HG02943 (cell line): ENCODE results near the gene USH2A.

ENCODE experiments used
- ATAC-seq: cut with Tn5 transposase; IDR thresholded peaks from one replicate; pipeline ENCODE4 v1.9.1; 2021; ENCODE audit warnings: mild to moderate bottlenecking, low read depth, moderate library complexity; ENCODE audit not compliant: unreplicated experiment

Gene USH2A

GRCh38 chr1:216210081-216210480, 213.2 kb downstream of the USH2A start:
- no peak for ATAC-seq

GRCh38 chr1:216209125-216209524, 214.1 kb downstream of the USH2A start:
- ATAC-seq, result no peak

GRCh38 chr1:216207154-216207553, 216.1 kb downstream of the USH2A start:
- ATAC-seq, result no peak

- ATAC-seq, result no peak
Measured at GRCh38 chr1:216205176-216205575, 218.1 kb downstream of the USH2A start.

GRCh38 chr1:216201946-216202345, 221.3 kb downstream of the USH2A start:
- ATAC-seq, result no peak

GRCh38 chr1:216200941-216201340, 222.3 kb downstream of the USH2A start:
- no peak for ATAC-seq

GRCh38 chr1:216194721-216195120, 228.5 kb downstream of the USH2A start:
- no peak for ATAC-seq

- no peak for ATAC-seq
Measured at GRCh38 chr1:216193839-216194443, 229.3 kb downstream of the USH2A start.

- no peak for ATAC-seq
Measured at GRCh38 chr1:216190438-216190837, 232.8 kb downstream of the USH2A start.

- ATAC-seq, result no peak
Measured at GRCh38 chr1:216186816-216187215, 236.4 kb downstream of the USH2A start.

GRCh38 chr1:216186141-216186540, 237.1 kb downstream of the USH2A start:
- no peak for ATAC-seq

GRCh38 chr1:216184126-216184680, 239.0 kb downstream of the USH2A start:
- no peak for ATAC-seq

- ATAC-seq, result no peak
Measured at GRCh38 chr1:216183454-216183853, 239.8 kb downstream of the USH2A start.

- ATAC-seq, result no peak
Measured at GRCh38 chr1:216183007-216183406, 240.2 kb downstream of the USH2A start.

GRCh38 chr1:216181590-216181989, 241.7 kb downstream of the USH2A start:
- ATAC-seq, result no peak

GRCh38 chr1:216178281-216178680, 245.0 kb downstream of the USH2A start:
- no peak for ATAC-seq

- no peak for ATAC-seq
Measured at GRCh38 chr1:216176970-216177369, 246.3 kb downstream of the USH2A start.

GRCh38 chr1:216175714-216176113, 247.5 kb downstream of the USH2A start:
- no peak for ATAC-seq

- no peak for ATAC-seq
Measured at GRCh38 chr1:216173376-216173995, 249.8 kb downstream of the USH2A start.

- ATAC-seq, result no peak
Measured at GRCh38 chr1:216169351-216169750, 253.9 kb downstream of the USH2A start.

GRCh38 chr1:216168546-216168945, 254.7 kb downstream of the USH2A start:
- ATAC-seq, result no peak

GRCh38 chr1:216154063-216154462, 269.2 kb downstream of the USH2A start:
- ATAC-seq, result no peak
